ES-I3 (cell line): ENCODE results near the gene LRP1B.

ENCODE experiments used
- H3K36me3 ChIP-seq: 2 replicates; pipeline ENCODE4 v1.6.1; 2013; ENCODE audit warnings: mild to moderate bottlenecking, low read length, control low read depth, moderate library complexity; ENCODE audit not compliant: insufficient read depth
- H3K4me1 ChIP-seq: 2 replicates; pipeline ENCODE4 v1.6.1; 2013; ENCODE audit warnings: mild to moderate bottlenecking, control low read depth, low read length; ENCODE audit not compliant: insufficient read depth
- H3K9ac ChIP-seq: 2 replicates; pipeline ENCODE4 v1.6.1; 2013; ENCODE audit warnings: low read depth, mild to moderate bottlenecking, low read length, moderate library complexity
- H3K9me3 ChIP-seq: 2 replicates; pipeline ENCODE4 v1.6.1; 2013; ENCODE audit warnings: mild to moderate bottlenecking, low read length, moderate library complexity; ENCODE audit not compliant: control insufficient read depth, insufficient read depth

Gene LRP1B

GRCh38 chr2:141438536-141438935, 692.3 kb downstream of the LRP1B start:
- Histone ChIP-seq H3K9me3 (no peaks in the 10 kb centered on the region; the same call in 1 of the 2 replicates), H3K4me1 (no peaks in the 10 kb centered on the region), H3K9ac (no peak overlapping the region), H3K36me3 (no peaks in the 10 kb centered on the region)

GRCh38 chr2:141437521-141437920, 693.3 kb downstream of the LRP1B start:
- H3K4me1 ChIP-seq, result no peaks in the 10 kb centered on the region
- no peak overlapping the region for H3K9ac ChIP-seq
- no peaks in the 10 kb centered on the region for H3K36me3 ChIP-seq
- no peaks in the 10 kb centered on the region; the same call in 1 of the 2 replicates for H3K9me3 ChIP-seq

GRCh38 chr2:141423124-141423523, 707.7 kb downstream of the LRP1B start:
- H3K9ac ChIP-seq, result no peak overlapping the region
- H3K36me3 ChIP-seq, result no peaks in the 10 kb centered on the region
- no peaks in the 10 kb centered on the region for H3K9me3 ChIP-seq
- H3K4me1 ChIP-seq, result no peaks in the 10 kb centered on the region

- Histone ChIP-seq H3K36me3 (no peaks in the 10 kb centered on the region), H3K9me3 (no peaks in the 10 kb centered on the region), H3K4me1 (no peaks in the 10 kb centered on the region), H3K9ac (no peak overlapping the region)
These were observed 713.5 kb downstream of the LRP1B start for GRCh38 chr2:141417246-141417797.

- Histone ChIP-seq H3K36me3 (no peaks in the 10 kb centered on the region), H3K4me1 (no peaks in the 10 kb centered on the region), H3K9me3 (no peaks in the 10 kb centered on the region), H3K9ac (no peak overlapping the region)
These were observed 719.4 kb downstream of the LRP1B start for GRCh38 chr2:141411419-141411818.

- Histone ChIP-seq H3K9ac (no peak overlapping the region), H3K9me3 (no peaks in the 10 kb centered on the region), H3K36me3 (no peaks in the 10 kb centered on the region), H3K4me1 (no peaks in the 10 kb centered on the region)
These were observed 731.5 kb downstream of the LRP1B start for GRCh38 chr2:141399270-141399669.

- H3K9ac ChIP-seq, result no peak overlapping the region
- peaks cover 11% of the 10 kb centered on the region; the same call in 1 of the 2 replicates for H3K4me1 ChIP-seq
- no peaks in the 10 kb centered on the region for H3K36me3 ChIP-seq
- H3K9me3 ChIP-seq, result no peaks in the 10 kb centered on the region
These were observed 737.6 kb downstream of the LRP1B start for GRCh38 chr2:141393214-141393545.

GRCh38 chr2:141392517-141393213, 738.2 kb downstream of the LRP1B start:
- Histone ChIP-seq H3K9ac (no peak overlapping the region), H3K4me1 (peaks cover 11% of the 10 kb centered on the region; the same call in 1 of the 2 replicates)

GRCh38 chr2:141386168-141386567, 744.6 kb downstream of the LRP1B start:
- no peak overlapping the region for H3K9ac ChIP-seq
- H3K9me3 ChIP-seq, result no peaks in the 10 kb centered on the region
- no peaks in the 10 kb centered on the region for H3K36me3 ChIP-seq
- no peaks in the 10 kb centered on the region for H3K4me1 ChIP-seq

More at GRCh38 chr2:141392517-141393213, 738.2 kb downstream of the LRP1B start:
- Histone ChIP-seq H3K9me3 (no peaks in the 10 kb centered on the region), H3K36me3 (no peaks in the 10 kb centered on the region)

- H3K9ac ChIP-seq, result no peak overlapping the region
- H3K36me3 ChIP-seq, result no peaks in the 10 kb centered on the region
- H3K9me3 ChIP-seq, result peaks cover 2% of the 10 kb centered on the region
- H3K4me1 ChIP-seq, result no peaks in the 10 kb centered on the region
These were observed 746.1 kb downstream of the LRP1B start for GRCh38 chr2:141384676-141385075.

GRCh38 chr2:141381946-141382345, 748.9 kb downstream of the LRP1B start:
- Histone ChIP-seq H3K4me1 (no peaks in the 10 kb centered on the region), H3K36me3 (no peaks in the 10 kb centered on the region), H3K9ac (no peak overlapping the region), H3K9me3 (peaks cover 4% of the 10 kb centered on the region)

GRCh38 chr2:141380008-141380979, 750.5 kb downstream of the LRP1B start:
- H3K9ac ChIP-seq, result no peak overlapping the region
- no peaks in the 10 kb centered on the region for H3K4me1 ChIP-seq
- peaks cover 4% of the 10 kb centered on the region for H3K9me3 ChIP-seq
- H3K36me3 ChIP-seq, result no peaks in the 10 kb centered on the region

GRCh38 chr2:141364821-141365220, 766.0 kb downstream of the LRP1B start:
- no peaks in the 10 kb centered on the region for H3K9me3 ChIP-seq
- H3K9ac ChIP-seq, result no peak overlapping the region
- H3K4me1 ChIP-seq, result no peaks in the 10 kb centered on the region
- no peaks in the 10 kb centered on the region for H3K36me3 ChIP-seq

- no peaks in the 10 kb centered on the region for H3K36me3 ChIP-seq
- no peaks in the 10 kb centered on the region for H3K9me3 ChIP-seq
- no peak overlapping the region for H3K9ac ChIP-seq
- H3K4me1 ChIP-seq, result no peaks in the 10 kb centered on the region
These were observed 768.5 kb downstream of the LRP1B start for GRCh38 chr2:141362311-141362710.
